A673 (cell line): ENCODE results near the gene MAML1.

Experiments
- EZH2 ChIP-seq: fragments of 200-600 bp; sonication (generic); IDR thresholded peaks from 2 replicates; pipeline ENCODE4 v1.6.1; 2017; ENCODE audit warnings: borderline replicate concordance, low read depth, mild to moderate bottlenecking, mixed read lengths, antibody characterized with exemption, low read length; ENCODE audit not compliant: poor library complexity, severe bottlenecking
- TF ChIP-seq, protein P1 (sequence below): fragments of 300-800, 200-600 bp; sonication (generic); conservative IDR thresholded peaks from 2 replicates; pipeline ENCODE4 v1.5.1; 2017; ENCODE audit warnings: low read depth, mild to moderate bottlenecking, antibody characterized with exemption, low read length, moderate library complexity, mixed read lengths

GRCh38 chr5:179720222-179720621 is 12.4 kb upstream of the MAML1 start:
- TF ChIP-seq, protein P1, sequence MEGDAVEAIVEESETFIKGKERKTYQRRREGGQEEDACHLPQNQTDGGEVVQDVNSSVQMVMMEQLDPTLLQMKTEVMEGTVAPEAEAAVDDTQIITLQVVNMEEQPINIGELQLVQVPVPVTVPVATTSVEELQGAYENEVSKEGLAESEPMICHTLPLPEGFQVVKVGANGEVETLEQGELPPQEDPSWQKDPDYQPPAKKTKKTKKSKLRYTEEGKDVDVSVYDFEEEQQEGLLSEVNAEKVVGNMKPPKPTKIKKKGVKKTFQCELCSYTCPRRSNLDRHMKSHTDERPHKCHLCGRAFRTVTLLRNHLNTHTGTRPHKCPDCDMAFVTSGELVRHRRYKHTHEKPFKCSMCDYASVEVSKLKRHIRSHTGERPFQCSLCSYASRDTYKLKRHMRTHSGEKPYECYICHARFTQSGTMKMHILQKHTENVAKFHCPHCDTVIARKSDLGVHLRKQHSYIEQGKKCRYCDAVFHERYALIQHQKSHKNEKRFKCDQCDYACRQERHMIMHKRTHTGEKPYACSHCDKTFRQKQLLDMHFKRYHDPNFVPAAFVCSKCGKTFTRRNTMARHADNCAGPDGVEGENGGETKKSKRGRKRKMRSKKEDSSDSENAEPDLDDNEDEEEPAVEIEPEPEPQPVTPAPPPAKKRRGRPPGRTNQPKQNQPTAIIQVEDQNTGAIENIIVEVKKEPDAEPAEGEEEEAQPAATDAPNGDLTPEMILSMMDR = no peak
- no peak for TF ChIP-seq EZH2
